HepG2 (cell line): Measurements from ENCODE around the gene NUAK2.
"Not testable (repeated sequence)": the region's sequence is repeated elsewhere in the genome, so short reads cannot be mapped to it uniquely, and the experiment has no call there.

ENCODE experiments used
- JUN ChIP-seq: sonication (generic); formaldehyde crosslinking; IDR thresholded peaks from 2 replicates; pipeline ENCODE4 v1.4.0; 2020; ENCODE audit warnings: mild to moderate bottlenecking, missing genetic modification reagents
- ZSCAN21 ChIP-seq: sonication (generic); formaldehyde crosslinking; IDR thresholded peaks from 2 replicates; pipeline ENCODE4 v1.8.0; 2022; ENCODE audit warnings: mild to moderate bottlenecking, missing genetic modification reagents, moderate library complexity, borderline replicate concordance
- TF ChIP-seq, protein P1 (sequence below): sonication (generic); formaldehyde crosslinking; IDR thresholded peaks from 2 replicates; pipeline ENCODE4 v1.5.0; 2020; ENCODE audit warnings: missing genetic modification reagents
- TF ChIP-seq, protein P2 (sequence below), 2 experiments: sonication (generic) in 1 of 2; formaldehyde crosslinking in 1 of 2; IDR thresholded peaks; 2 replicates each; pipeline versions ENCODE4 v1.5.1 to v1.6.1; 2011 to 2020; ENCODE audit warnings: borderline replicate concordance in 1 of 2, low read depth in 1 of 2, low read length in 1 of 2, mild to moderate bottlenecking in 1 of 2, missing genetic modification reagents in 1 of 2, moderate library complexity in 1 of 2

DNA sequence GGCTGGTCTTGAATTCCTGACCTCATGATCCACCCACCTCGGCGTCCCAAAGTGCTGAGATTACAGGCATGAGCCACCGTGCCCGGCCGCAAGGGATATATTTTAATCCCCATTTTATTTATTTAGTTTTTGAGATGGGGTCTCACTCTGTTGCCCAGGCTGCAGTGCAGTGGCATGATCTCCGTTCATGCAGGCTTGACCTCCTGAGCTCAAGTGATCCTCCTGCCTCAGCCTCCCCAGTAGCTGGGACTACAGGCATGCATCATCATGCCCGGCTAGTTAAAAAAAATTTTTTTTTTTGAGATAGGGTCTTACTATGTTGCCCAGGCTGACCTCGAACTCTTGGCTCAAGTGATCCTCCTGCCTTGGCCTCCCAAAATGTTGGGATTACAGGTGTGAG, 43.5 kb upstream of the NUAK2 start:
- TF ChIP-seq ZSCAN21, JUN (CRISPR knock-in tag): not testable (repeated sequence)
- TF ChIP-seq, protein P1, sequence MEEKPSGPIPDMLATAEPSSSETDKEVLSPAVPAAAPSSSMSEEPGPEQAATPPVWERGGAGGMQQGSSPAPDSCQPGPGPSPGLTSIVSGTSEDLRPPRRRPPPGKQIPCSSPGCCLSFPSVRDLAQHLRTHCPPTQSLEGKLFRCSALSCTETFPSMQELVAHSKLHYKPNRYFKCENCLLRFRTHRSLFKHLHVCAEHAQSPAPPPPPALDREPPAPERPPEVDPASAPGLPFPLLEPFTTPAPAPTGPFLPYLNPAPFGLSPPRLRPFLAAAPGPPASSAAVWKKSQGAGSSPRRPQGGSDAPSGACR (CRISPR knock-in tag): not testable (repeated sequence)
- TF ChIP-seq, protein P2, sequence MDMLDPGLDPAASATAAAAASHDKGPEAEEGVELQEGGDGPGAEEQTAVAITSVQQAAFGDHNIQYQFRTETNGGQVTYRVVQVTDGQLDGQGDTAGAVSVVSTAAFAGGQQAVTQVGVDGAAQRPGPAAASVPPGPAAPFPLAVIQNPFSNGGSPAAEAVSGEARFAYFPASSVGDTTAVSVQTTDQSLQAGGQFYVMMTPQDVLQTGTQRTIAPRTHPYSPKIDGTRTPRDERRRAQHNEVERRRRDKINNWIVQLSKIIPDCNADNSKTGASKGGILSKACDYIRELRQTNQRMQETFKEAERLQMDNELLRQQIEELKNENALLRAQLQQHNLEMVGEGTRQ (IDR thresholded peaks at IDR 0.05; ENCODE audit: low read depth, low read length): not testable (repeated sequence)
- TF ChIP-seq, protein P2 (CRISPR knock-in tag; IDR thresholded peaks at IDR 0.05; ENCODE audit: borderline replicate concordance): not testable (repeated sequence)
